Measurements from ENCODE around the gene CERKL. TPM values are rescaled to one million over a fixed set of nuclear protein-coding genes. Genes with fewer than 3 reads are reported as not detected.

CERKL gene
- total and polyA plus RNA-seq, 2 donors from 2014 or later = 7.8 to 8.0 TPM

GRCh38 chr2:181607629-181608590 is 49.0 kb downstream of the CERKL start:
- no peak for FAIRE-seq
- H3K4me1 ChIP-seq (ENCODE audit: control insufficient read depth in 2 of 3, insufficient read depth in 2 of 3, low read depth in 1 of 3, low read length in 3 of 3) = no peaks in the 10 kb centered on the region
- no peak overlapping the region for H3K4me3 ChIP-seq (ENCODE audit: low read length in 3 of 3)
- peaks cover 0 to 11% (median 0%) of the 10 kb centered on the region in 3 donors for H3K9me3 ChIP-seq (ENCODE audit: control insufficient read depth in 2 of 3, insufficient read depth in 1 of 3, low read length in 3 of 3)
- no peaks in the 10 kb centered on the region for H3K27me3 ChIP-seq (ENCODE audit: control insufficient read depth, insufficient read depth, low read length)
- intact Hi-C loops (cut with DNase I) = no loop called here
- no peak overlapping the region for H3K27ac ChIP-seq (ENCODE audit: low read depth in 2 of 2, low read length in 2 of 2)
- no peak overlapping the region for H3K9ac ChIP-seq (ENCODE audit: low read length in 3 of 3)
- no peak for DNase-seq
- H3K36me3 ChIP-seq (ENCODE audit: control insufficient read depth in 2 of 3, insufficient read depth in 3 of 3, low read length in 3 of 3) = no peaks in the 10 kb centered on the region
- TF ChIP-seq, protein P1, sequence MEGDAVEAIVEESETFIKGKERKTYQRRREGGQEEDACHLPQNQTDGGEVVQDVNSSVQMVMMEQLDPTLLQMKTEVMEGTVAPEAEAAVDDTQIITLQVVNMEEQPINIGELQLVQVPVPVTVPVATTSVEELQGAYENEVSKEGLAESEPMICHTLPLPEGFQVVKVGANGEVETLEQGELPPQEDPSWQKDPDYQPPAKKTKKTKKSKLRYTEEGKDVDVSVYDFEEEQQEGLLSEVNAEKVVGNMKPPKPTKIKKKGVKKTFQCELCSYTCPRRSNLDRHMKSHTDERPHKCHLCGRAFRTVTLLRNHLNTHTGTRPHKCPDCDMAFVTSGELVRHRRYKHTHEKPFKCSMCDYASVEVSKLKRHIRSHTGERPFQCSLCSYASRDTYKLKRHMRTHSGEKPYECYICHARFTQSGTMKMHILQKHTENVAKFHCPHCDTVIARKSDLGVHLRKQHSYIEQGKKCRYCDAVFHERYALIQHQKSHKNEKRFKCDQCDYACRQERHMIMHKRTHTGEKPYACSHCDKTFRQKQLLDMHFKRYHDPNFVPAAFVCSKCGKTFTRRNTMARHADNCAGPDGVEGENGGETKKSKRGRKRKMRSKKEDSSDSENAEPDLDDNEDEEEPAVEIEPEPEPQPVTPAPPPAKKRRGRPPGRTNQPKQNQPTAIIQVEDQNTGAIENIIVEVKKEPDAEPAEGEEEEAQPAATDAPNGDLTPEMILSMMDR (IDR thresholded peaks at IDR 0.05; ENCODE audit: borderline replicate concordance, extremely low read depth, insufficient read depth) = no peak

GRCh38 chr2:181605889-181606837 is 50.7 kb downstream of the CERKL start:
- intact Hi-C loops (cut with DNase I) = no loop called here
- no peaks in the 10 kb centered on the region for H3K4me1 ChIP-seq (ENCODE audit: control insufficient read depth in 2 of 3, insufficient read depth in 2 of 3, low read depth in 1 of 3, low read length in 3 of 3)
- no peak overlapping the region for H3K4me3 ChIP-seq (ENCODE audit: low read length in 3 of 3)
- H3K36me3 ChIP-seq (ENCODE audit: control insufficient read depth in 2 of 3, insufficient read depth in 3 of 3, low read length in 3 of 3) = no peaks in the 10 kb centered on the region
- DNase-seq (no peak), FAIRE-seq (no peak)
- no peak overlapping the region for H3K27ac ChIP-seq (ENCODE audit: low read depth in 2 of 2, low read length in 2 of 2)
- no peak overlapping the region for H3K9ac ChIP-seq (ENCODE audit: low read length in 3 of 3)
- no peaks in the 10 kb centered on the region for H3K27me3 ChIP-seq (ENCODE audit: control insufficient read depth, insufficient read depth, low read length)
- peaks cover 0 to 11% (median 0%) of the 10 kb centered on the region in 3 donors for H3K9me3 ChIP-seq (ENCODE audit: control insufficient read depth in 2 of 3, insufficient read depth in 1 of 3, low read length in 3 of 3)
- TF ChIP-seq, protein P1 (IDR thresholded peaks at IDR 0.05; ENCODE audit: borderline replicate concordance, extremely low read depth, insufficient read depth) = no peak

DNA sequence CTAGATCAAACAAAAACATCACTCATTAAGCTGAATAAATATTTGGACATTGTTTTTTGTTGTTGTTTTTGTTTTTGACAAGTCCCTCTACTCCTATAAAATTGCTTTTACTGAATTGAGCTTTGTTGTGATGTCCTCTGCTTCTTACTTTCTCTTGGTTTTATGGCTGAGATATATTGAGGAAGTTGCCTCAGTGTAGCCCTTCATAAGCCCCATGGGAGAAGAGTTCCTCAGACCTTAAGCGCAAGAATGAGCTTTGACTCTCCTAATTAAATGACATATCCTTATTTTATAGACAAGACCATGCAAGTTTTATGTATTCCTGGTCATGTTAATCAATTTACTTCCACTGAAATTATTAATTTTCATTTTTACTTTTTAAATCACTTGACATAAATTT is 54.9 kb downstream of the CERKL start:
- no peaks in the 10 kb centered on the region for H3K27me3 ChIP-seq (ENCODE audit: control insufficient read depth, insufficient read depth, low read length)
- H3K4me1 ChIP-seq (ENCODE audit: control insufficient read depth in 2 of 3, insufficient read depth in 2 of 3, low read depth in 1 of 3, low read length in 3 of 3) = no peaks in the 10 kb centered on the region
- H3K27ac ChIP-seq (ENCODE audit: low read depth in 2 of 2, low read length in 2 of 2) = no peak overlapping the region
- TF ChIP-seq, protein P1 (IDR thresholded peaks at IDR 0.05; ENCODE audit: borderline replicate concordance, extremely low read depth, insufficient read depth) = no peak
- no peak overlapping the region for H3K9ac ChIP-seq (ENCODE audit: low read length in 3 of 3)
- H3K36me3 ChIP-seq (ENCODE audit: control insufficient read depth in 2 of 3, insufficient read depth in 3 of 3, low read length in 3 of 3) = no peaks in the 10 kb centered on the region
- DNase-seq = no peak
- FAIRE-seq = no peak
- H3K4me3 ChIP-seq (ENCODE audit: low read length in 3 of 3) = no peak overlapping the region
- H3K9me3 ChIP-seq (ENCODE audit: control insufficient read depth in 2 of 3, insufficient read depth in 1 of 3, low read length in 3 of 3) = peaks cover 0 to 11% (median 0%) of the 10 kb centered on the region in 3 donors
- intact Hi-C loops (cut with DNase I) = no loop called here

Data from kidney (tissue), 14 donors.